Activated CD4-positive, alpha-beta memory T cell treated with anti-CD3 and anti-CD28 coated beads, Interleukin-2, amount 10 ng/mL, durations not matched to agents 7 days and 5 days (primary cell): ENCODE results near the gene SHANK2. TPM values are rescaled to one million over a fixed set of nuclear protein-coding genes. Genes with fewer than 3 reads are reported as not detected.

Experiments used
- CTCF ChIA-PET: fragments of 350-600 bp; sonication (Branson Sonifier 250); formaldehyde crosslinking; loops from one replicate; lab custom pipeline; 2021; ENCODE audit warnings: antibody characterized with exemption, inconsistent platforms; lab: Charles Lee
- POLR2A ChIA-PET: fragments of 350-600 bp; sonication (Branson Sonifier 250); formaldehyde crosslinking; loops from one replicate; lab custom pipeline; 2021; ENCODE audit warnings: antibody characterized with exemption; lab: Charles Lee
- DNase-seq: peaks from one replicate; pipeline ENCODE4 v3.0.0-alpha.2; 2020
- H3K27ac Mint-ChIP-seq: one replicate; pipeline ENCODE4 v1.8.0; 2021; ENCODE audit warnings: mild to moderate bottlenecking, mixed read lengths
- H3K27me3 Mint-ChIP-seq: one replicate; pipeline ENCODE4 v1.8.0; 2021; ENCODE audit warnings: mixed read lengths
- H3K36me3 Mint-ChIP-seq: one replicate; pipeline ENCODE4 v1.8.0; 2021; ENCODE audit warnings: low read depth, mixed read lengths
- H3K4me1 Mint-ChIP-seq: one replicate; pipeline ENCODE4 v1.8.0; 2021; ENCODE audit warnings: mixed read lengths
- H3K4me3 Mint-ChIP-seq: one replicate; pipeline ENCODE4 v1.8.0; 2021; ENCODE audit warnings: mild to moderate bottlenecking, mixed read lengths
- H3K9me3 Mint-ChIP-seq: one replicate; pipeline ENCODE4 v1.8.0; 2021; ENCODE audit warnings: mixed read lengths
- total RNA-seq, 2 experiments: library from RNA; stranded (reverse); gene quantifications; one replicate each; pipeline ENCODE4 v1.2.3, GENCODE V29; 2021

Gene SHANK2
- total RNA-seq, 2 experiments from 2014 or later: not detected

DNA sequence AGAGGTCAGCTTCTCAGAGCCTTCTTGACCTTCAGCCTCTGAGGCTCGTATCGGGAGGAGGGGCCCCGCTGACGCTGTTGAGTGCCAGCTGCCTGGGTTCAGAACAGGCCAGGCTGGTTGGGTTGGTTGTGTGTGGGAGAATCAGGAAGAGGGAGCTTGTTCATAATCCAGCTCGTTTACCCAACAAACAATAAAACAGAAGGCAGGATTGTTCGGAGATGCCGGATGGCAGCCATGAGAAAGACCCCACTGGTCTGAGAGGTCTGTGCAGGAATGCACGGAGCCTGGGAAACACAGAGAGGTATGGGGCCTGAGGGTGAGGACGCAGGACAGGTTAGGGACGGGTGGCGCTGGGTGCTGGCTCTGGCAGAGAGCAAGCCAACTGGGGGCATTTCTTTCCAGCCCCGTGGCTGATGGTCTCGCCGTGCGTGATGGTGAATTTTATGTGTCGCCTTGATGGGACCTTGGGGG lies 31.6 kb upstream of the SHANK2 start:
- no peak overlapping the region for H3K27ac Mint-ChIP-seq
- DNase-seq: no peak
- no peaks in the 10 kb centered on the region for H3K27me3 Mint-ChIP-seq
- no peaks in the 10 kb centered on the region for H3K4me1 Mint-ChIP-seq
- no peaks in the 10 kb centered on the region for H3K36me3 Mint-ChIP-seq
- no peak overlapping the region for H3K4me3 Mint-ChIP-seq
- no peaks in the 10 kb centered on the region for H3K9me3 Mint-ChIP-seq
- POLR2A ChIA-PET: no interaction called here
- CTCF ChIA-PET: no interaction called here

- no peaks in the 10 kb centered on the region for H3K27me3 Mint-ChIP-seq
- ChIA-PET CTCF (no interaction called here), POLR2A (no interaction called here)
- H3K27ac Mint-ChIP-seq: no peak overlapping the region
- DNase-seq: no peak
- no peak overlapping the region for H3K4me3 Mint-ChIP-seq
- H3K36me3 Mint-ChIP-seq: no peaks in the 10 kb centered on the region
- H3K4me1 Mint-ChIP-seq: no peaks in the 10 kb centered on the region
- no peaks in the 10 kb centered on the region for H3K9me3 Mint-ChIP-seq
Measured at GRCh38 chr11:71282581-71283351, 30.4 kb upstream of the SHANK2 start.

DNA sequence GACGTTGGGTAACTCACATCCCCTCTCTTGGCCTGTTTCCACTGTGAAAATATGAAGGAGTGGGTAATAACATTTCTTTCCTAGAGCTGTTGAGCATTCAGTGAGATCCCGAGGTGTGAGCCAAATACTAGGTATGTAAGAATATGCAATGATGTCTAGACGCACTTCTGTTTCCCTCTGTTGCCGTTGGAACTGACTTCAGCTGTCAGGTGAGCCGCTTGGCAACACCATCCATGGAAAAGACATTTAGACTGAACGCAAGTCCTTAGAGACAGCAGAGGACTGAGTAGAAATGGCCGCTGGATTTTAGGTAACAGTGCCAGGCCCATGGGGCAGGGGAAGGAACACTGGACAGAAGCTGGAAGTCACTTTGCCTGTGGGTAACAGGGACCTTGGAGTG lies 29.5 kb upstream of the SHANK2 start:
- Mint-ChIP-seq H3K4me1 (no peaks in the 10 kb centered on the region), H3K27ac (no peak overlapping the region), H3K27me3 (no peaks in the 10 kb centered on the region), H3K4me3 (no peak overlapping the region), H3K9me3 (no peaks in the 10 kb centered on the region), H3K36me3 (no peaks in the 10 kb centered on the region)
- DNase-seq: no peak
- POLR2A ChIA-PET: no interaction called here
- CTCF ChIA-PET: no interaction called here

DNA sequence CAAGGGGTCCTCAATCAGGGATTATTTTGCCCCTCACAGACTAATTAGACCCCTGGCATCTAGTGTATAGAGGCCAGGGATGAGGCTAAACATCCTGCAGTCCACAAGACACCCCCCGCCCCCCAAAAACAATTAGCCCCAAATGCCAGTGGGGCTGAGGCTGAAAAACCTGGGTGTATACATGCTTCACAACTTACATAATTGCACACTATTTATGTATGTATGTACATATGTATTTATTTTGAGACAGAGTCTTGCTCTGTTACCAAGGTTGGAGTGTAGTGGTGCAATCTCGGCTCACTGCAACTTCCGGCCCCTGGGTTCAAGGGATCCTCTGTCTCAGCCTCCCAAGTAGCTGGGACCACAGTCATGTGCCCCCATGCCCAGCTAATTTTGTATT lies 28.8 kb upstream of the SHANK2 start:
- POLR2A ChIA-PET: no interaction called here
- no peak overlapping the region for H3K27ac Mint-ChIP-seq

GRCh38 chr11:71279916-71280645 lies 27.7 kb upstream of the SHANK2 start:
- H3K4me3 Mint-ChIP-seq: no peak overlapping the region
- no peak for DNase-seq
- ChIA-PET CTCF (no interaction called here), POLR2A (no interaction called here)
- no peak overlapping the region for H3K27ac Mint-ChIP-seq
- H3K4me1 Mint-ChIP-seq: no peaks in the 10 kb centered on the region
- no peaks in the 10 kb centered on the region for H3K27me3 Mint-ChIP-seq
- no peaks in the 10 kb centered on the region for H3K9me3 Mint-ChIP-seq
- H3K36me3 Mint-ChIP-seq: no peaks in the 10 kb centered on the region

More for the DNA sequence above, 28.8 kb upstream of the SHANK2 start:
- Mint-ChIP-seq H3K36me3 (no peaks in the 10 kb centered on the region), H3K4me3 (no peak overlapping the region), H3K9me3 (no peaks in the 10 kb centered on the region), H3K27me3 (no peaks in the 10 kb centered on the region), H3K4me1 (no peaks in the 10 kb centered on the region)
- CTCF ChIA-PET: no interaction called here
- DNase-seq: no peak

GRCh38 chr11:71272161-71272560 lies 19.8 kb upstream of the SHANK2 start:
- H3K9me3 Mint-ChIP-seq: peaks cover 13% of the 10 kb centered on the region
- no peaks in the 10 kb centered on the region for H3K36me3 Mint-ChIP-seq
- no peak overlapping the region for H3K4me3 Mint-ChIP-seq
- no peak overlapping the region for H3K27ac Mint-ChIP-seq
- ChIA-PET POLR2A (no interaction called here), CTCF (no interaction called here)
- no peaks in the 10 kb centered on the region for H3K27me3 Mint-ChIP-seq
- no peaks in the 10 kb centered on the region for H3K4me1 Mint-ChIP-seq
- no peak for DNase-seq

DNA sequence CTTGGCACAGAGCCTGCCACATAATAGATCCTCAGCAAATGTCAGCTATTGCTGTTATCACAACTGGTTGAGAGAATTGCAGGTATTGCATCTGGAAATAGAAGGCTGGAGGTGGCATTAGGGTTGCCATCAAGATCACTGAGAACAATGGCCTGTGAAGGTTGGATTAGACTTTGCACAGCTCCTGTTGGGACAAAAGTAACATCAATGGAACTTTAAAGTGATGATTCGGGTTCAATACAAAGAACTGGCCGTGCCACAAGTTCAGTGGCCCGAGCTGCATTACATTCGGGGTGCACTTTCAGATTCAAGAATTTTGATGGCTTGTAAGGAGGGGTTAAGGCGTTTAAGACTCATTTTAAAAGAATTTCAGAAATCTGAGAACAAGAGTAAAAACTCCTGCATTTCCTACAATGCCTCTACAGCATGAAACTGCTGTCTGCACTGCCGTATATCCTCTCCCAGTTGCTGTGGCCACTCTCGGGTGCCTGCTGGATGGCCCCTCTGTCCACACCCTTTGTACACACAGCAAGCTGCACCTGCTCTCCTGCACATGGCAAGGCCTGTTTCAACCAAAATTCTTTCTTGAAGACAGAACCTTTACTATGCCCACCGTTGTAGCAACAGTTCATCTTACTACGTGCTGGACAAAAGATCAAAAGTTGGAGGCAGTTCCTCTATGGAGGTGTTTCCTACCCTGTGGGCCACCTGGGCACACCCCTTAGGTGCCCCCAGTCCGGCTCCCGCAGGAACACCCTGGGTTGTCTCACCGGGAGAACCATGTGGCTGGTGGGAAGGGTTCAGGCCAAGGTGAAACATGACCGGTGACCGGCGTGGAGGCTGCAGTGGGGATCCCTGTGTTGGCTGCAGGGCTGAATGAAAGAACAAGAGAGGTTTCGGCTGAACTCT lies 17.5 kb upstream of the SHANK2 start:
- peaks cover 12% of the 10 kb centered on the region for H3K9me3 Mint-ChIP-seq
- no peaks in the 10 kb centered on the region for H3K36me3 Mint-ChIP-seq
- no peaks in the 10 kb centered on the region for H3K27me3 Mint-ChIP-seq
- ChIA-PET CTCF (no interaction called here), POLR2A (no interaction called here)
- DNase-seq: no peak
- H3K27ac Mint-ChIP-seq: no peak overlapping the region
- no peak overlapping the region for H3K4me3 Mint-ChIP-seq
- H3K4me1 Mint-ChIP-seq: no peaks in the 10 kb centered on the region

GRCh38 chr11:71268706-71269321 lies 16.4 kb upstream of the SHANK2 start:
- POLR2A ChIA-PET: no interaction called here
- CTCF ChIA-PET: no interaction called here
- Mint-ChIP-seq H3K9me3 (peaks cover 7% of the 10 kb centered on the region), H3K4me1 (no peaks in the 10 kb centered on the region), H3K36me3 (no peaks in the 10 kb centered on the region), H3K4me3 (no peak overlapping the region), H3K27me3 (no peaks in the 10 kb centered on the region), H3K27ac (no peak overlapping the region)
- DNase-seq: no peak

- H3K36me3 Mint-ChIP-seq: no peaks in the 10 kb centered on the region
Measured at GRCh38 chr11:71267807-71268421, 15.5 kb upstream of the SHANK2 start.

DNA sequence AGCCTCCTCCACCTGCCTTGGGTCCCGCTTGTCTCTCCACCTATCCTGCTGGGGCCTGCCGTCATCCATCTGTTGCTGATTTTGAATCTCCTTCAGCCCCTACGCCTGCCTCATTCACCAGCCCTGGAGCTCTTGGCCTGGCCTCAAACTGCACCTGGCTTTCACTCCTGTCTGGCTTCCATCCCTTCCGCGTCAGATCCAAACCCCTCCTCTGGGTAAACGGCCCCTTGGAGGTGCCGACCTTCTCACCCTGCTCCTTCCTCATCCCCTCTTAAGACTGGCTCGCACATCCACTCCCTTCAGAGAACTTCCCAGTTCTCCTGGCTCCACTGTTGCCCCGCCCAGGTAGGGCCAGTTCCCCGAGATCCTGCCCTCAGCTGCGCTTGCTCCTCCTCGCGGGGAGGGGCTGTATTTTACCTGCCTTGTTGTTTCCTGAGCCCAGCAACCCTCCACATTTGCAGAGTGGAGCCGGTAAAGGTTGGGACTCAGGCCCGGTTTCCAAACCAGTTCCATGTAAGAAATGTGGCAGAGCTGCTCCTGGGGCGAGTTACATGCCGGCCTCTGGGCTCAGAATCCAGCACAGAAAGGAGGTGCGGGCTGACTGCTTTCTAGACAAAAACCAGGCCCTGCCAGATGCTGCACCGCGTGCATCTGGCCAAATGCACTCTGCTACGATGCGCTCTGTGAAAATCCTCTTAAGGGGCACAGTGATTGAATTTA lies 13.9 kb upstream of the SHANK2 start:
- ChIA-PET CTCF (no interaction called here), POLR2A (no interaction called here)
- Mint-ChIP-seq H3K4me3 (no peak overlapping the region), H3K4me1 (no peaks in the 10 kb centered on the region), H3K27ac (no peak overlapping the region), H3K36me3 (no peaks in the 10 kb centered on the region), H3K27me3 (no peaks in the 10 kb centered on the region), H3K9me3 (no peaks in the 10 kb centered on the region)
- DNase-seq: no peak

More at GRCh38 chr11:71267807-71268421, 15.5 kb upstream of the SHANK2 start:
- no peak overlapping the region for H3K4me3 Mint-ChIP-seq
- H3K9me3 Mint-ChIP-seq: no peaks in the 10 kb centered on the region
- ChIA-PET CTCF (no interaction called here), POLR2A (no interaction called here)
- H3K4me1 Mint-ChIP-seq: no peaks in the 10 kb centered on the region
- DNase-seq: no peak
- H3K27ac Mint-ChIP-seq: no peak overlapping the region
- no peaks in the 10 kb centered on the region for H3K27me3 Mint-ChIP-seq

DNA sequence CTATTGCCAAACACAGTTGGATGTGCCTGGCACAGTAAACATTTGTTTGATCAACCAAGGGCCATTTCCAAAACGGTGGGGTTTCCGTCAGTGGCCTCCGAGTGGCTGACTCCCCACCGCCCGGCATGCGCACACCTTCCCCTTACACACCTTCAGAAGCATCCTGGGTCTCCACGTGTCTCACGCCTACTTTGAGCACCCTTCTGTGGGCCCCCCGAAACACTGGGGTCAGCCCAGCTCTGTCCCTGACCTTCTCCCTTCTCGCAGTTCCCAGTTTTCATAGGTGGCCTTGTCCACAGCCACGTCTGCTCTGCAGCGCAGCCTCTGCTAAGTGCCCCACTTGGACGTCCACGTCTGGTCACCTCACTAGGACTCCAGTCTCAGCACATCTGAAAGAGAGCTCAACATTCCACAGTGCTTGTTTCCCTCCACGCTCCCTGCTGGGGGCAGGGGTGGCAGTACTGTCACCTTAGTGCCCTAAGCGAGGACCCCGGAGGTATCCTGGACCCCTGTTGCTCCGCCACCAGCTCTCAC lies 13.2 kb upstream of the SHANK2 start:
- no peaks in the 10 kb centered on the region for H3K36me3 Mint-ChIP-seq
- H3K27me3 Mint-ChIP-seq: no peaks in the 10 kb centered on the region
- no peaks in the 10 kb centered on the region for H3K9me3 Mint-ChIP-seq
- H3K4me1 Mint-ChIP-seq: no peaks in the 10 kb centered on the region
- CTCF ChIA-PET: no interaction called here
- no peak overlapping the region for H3K4me3 Mint-ChIP-seq
- POLR2A ChIA-PET: no interaction called here
- no peak for DNase-seq
- H3K27ac Mint-ChIP-seq: no peak overlapping the region

DNA sequence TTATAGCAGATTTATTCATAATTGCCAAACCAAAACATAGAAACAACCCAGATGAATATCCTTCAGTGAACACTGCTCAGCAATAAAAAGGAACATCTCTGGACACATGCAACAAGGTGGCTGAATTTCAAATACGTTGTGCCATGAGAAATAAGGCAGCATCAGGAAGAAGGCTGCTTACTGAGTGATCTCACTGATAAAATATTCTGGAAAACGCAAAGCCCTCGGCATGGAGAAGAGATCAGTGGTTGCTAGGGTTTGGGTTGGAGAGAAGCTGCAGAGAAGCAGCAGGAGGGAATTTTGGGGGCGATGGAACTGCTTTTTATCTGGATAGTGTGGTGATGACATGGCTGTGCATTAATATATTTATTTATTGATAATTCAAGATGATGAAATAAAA lies 11.0 kb upstream of the SHANK2 start:
- H3K27ac Mint-ChIP-seq: no peak overlapping the region
- DNase-seq: no peak
- H3K36me3 Mint-ChIP-seq: no peaks in the 10 kb centered on the region
- no peaks in the 10 kb centered on the region for H3K4me1 Mint-ChIP-seq
- H3K9me3 Mint-ChIP-seq: no peaks in the 10 kb centered on the region
- POLR2A ChIA-PET: no interaction called here
- H3K27me3 Mint-ChIP-seq: no peaks in the 10 kb centered on the region
- CTCF ChIA-PET: no interaction called here
- H3K4me3 Mint-ChIP-seq: no peak overlapping the region
